Vagina (tissue), 2 donors: ENCODE data around the gene FATE1. TPM values are rescaled to one million over a fixed set of nuclear protein-coding genes. Genes with fewer than 3 reads are reported as not detected.

Experiments used
- DNase-seq, 2 donors: peaks; one replicate each; pipeline ENCODE4 v3.0.0-alpha.2; 2017; ENCODE audit errors: extremely low spot score in 2 of 2
- H3K27ac ChIP-seq: fragments of 200-600 bp; sonication (generic); one replicate; pipeline ENCODE4 v1.5.1; 2019
- H3K27me3 ChIP-seq: fragments of 200-600 bp; sonication (generic); one replicate; pipeline ENCODE4 v1.5.1; 2019
- H3K36me3 ChIP-seq, 2 donors: fragments of 200-600 bp; sonication (generic); one replicate each; pipeline ENCODE4 v1.5.1; 2017 to 2019
- H3K4me1 ChIP-seq: fragments of 200-600 bp; sonication (generic); one replicate; pipeline ENCODE4 v1.5.1; 2019
- H3K4me3 ChIP-seq, 2 donors: fragments of 200-600 bp; sonication (generic); 1 replicate in 1 of 2; 2 replicates in 1 of 2; pipeline ENCODE4 v1.5.1; 2016 to 2019
- H3K9me3 ChIP-seq: fragments of 200-600 bp; sonication (generic); one replicate; pipeline ENCODE4 v1.5.1; 2019
- POLR2A ChIP-seq, 2 donors: fragments of 450-650 bp; IDR thresholded peaks; one replicate each; pipeline ENCODE4 v1.6.1; 2017; ENCODE audit warnings: antibody characterized with exemption in 2 of 2, mild to moderate bottlenecking in 2 of 2, moderate library complexity in 2 of 2
- POLR2AphosphoS5 ChIP-seq, 2 donors: sonication (generic); formaldehyde crosslinking; IDR thresholded peaks; one replicate each; pipeline ENCODE4 v1.9.0; 2017; ENCODE audit warnings: antibody characterized with exemption in 2 of 2, mild to moderate bottlenecking in 2 of 2, low read depth in 1 of 2; ENCODE audit not compliant: insufficient read depth in 1 of 2
- intact Hi-C: fragments of 100-400 bp; cut with DNase I; formaldehyde crosslinking; loops from one replicate; pipeline ENCODE4 v1.15.1; 2023
- total RNA-seq: library from RNA; depleted of rRNA; stranded (reverse); fragments of >200 nt; gene quantifications from one replicate; pipeline ENCODE4 v1.2.3, GENCODE V29; 2016
- TF ChIP-seq, protein P1 (sequence below), 3 experiments: fragments of 450-650 bp in 2 of 3; fragments of 200-600 bp in 1 of 3; sonication (generic) in 1 of 3; IDR thresholded peaks; one replicate each; pipeline ENCODE4 v1.5.1; 2017 to 2019; ENCODE audit warnings: antibody characterized with exemption in 3 of 3, mild to moderate bottlenecking in 2 of 3, moderate library complexity in 2 of 3

Gene FATE1
- total RNA-seq, 1 donor from 2014 or later, result not detected

GRCh38 chrX:151754047-151754429 is 38.2 kb downstream of the FATE1 start:
- TF ChIP-seq POLR2A (IDR thresholded peaks at IDR 0.05) (no peak), POLR2AphosphoS5 (IDR thresholded peaks at IDR 0.05; ENCODE audit: insufficient read depth in 1 of 2, low read depth in 1 of 2) (no peak)
- TF ChIP-seq, protein P1, sequence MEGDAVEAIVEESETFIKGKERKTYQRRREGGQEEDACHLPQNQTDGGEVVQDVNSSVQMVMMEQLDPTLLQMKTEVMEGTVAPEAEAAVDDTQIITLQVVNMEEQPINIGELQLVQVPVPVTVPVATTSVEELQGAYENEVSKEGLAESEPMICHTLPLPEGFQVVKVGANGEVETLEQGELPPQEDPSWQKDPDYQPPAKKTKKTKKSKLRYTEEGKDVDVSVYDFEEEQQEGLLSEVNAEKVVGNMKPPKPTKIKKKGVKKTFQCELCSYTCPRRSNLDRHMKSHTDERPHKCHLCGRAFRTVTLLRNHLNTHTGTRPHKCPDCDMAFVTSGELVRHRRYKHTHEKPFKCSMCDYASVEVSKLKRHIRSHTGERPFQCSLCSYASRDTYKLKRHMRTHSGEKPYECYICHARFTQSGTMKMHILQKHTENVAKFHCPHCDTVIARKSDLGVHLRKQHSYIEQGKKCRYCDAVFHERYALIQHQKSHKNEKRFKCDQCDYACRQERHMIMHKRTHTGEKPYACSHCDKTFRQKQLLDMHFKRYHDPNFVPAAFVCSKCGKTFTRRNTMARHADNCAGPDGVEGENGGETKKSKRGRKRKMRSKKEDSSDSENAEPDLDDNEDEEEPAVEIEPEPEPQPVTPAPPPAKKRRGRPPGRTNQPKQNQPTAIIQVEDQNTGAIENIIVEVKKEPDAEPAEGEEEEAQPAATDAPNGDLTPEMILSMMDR (IDR thresholded peaks at IDR 0.05), result no peak
- DNase-seq, result no peak
- intact Hi-C loops, result no loop called here
- no peak overlapping the region for H3K27ac ChIP-seq
- peaks cover 9% of the 10 kb centered on the region for H3K4me1 ChIP-seq
- no peaks in the 10 kb centered on the region for H3K27me3 ChIP-seq
- no peaks in the 10 kb centered on the region for H3K36me3 ChIP-seq
- no peak overlapping the region for H3K4me3 ChIP-seq
- no peaks in the 10 kb centered on the region for H3K9me3 ChIP-seq

GRCh38 chrX:151754641-151755215 is 38.9 kb downstream of the FATE1 start:
- Histone ChIP-seq H3K9me3 (no peaks in the 10 kb centered on the region), H3K27ac (no peak overlapping the region), H3K36me3 (no peaks in the 10 kb centered on the region), H3K4me3 (no peak overlapping the region), H3K27me3 (no peaks in the 10 kb centered on the region), H3K4me1 (peaks cover 9% of the 10 kb centered on the region)
- no peak for DNase-seq
- intact Hi-C loops, result loop anchor here (5.0 kb wide), 1 partner anchor 878 kb away; no protein-coding TSS in a partner anchor
- TF ChIP-seq POLR2AphosphoS5 (IDR thresholded peaks at IDR 0.05; ENCODE audit: insufficient read depth in 1 of 2, low read depth in 1 of 2) (no peak), POLR2A (IDR thresholded peaks at IDR 0.05) (no peak)

GRCh38 chrX:151759041-151759708 is 43.3 kb downstream of the FATE1 start:
- DNase-seq, result no peak
- Histone ChIP-seq H3K9me3 (no peaks in the 10 kb centered on the region), H3K4me3 (no peak overlapping the region), H3K27ac (no peak overlapping the region), H3K4me1 (peaks cover 2% of the 10 kb centered on the region), H3K36me3 (no peaks in the 10 kb centered on the region), H3K27me3 (no peaks in the 10 kb centered on the region)
- no peak for TF ChIP-seq POLR2AphosphoS5 (IDR thresholded peaks at IDR 0.05; ENCODE audit: insufficient read depth in 1 of 2, low read depth in 1 of 2)
- no peak for TF ChIP-seq POLR2A (IDR thresholded peaks at IDR 0.05)
- intact Hi-C loops, result loop anchor here (5.0 kb wide), 1 partner anchor 873 kb away; no protein-coding TSS in a partner anchor

DNA sequence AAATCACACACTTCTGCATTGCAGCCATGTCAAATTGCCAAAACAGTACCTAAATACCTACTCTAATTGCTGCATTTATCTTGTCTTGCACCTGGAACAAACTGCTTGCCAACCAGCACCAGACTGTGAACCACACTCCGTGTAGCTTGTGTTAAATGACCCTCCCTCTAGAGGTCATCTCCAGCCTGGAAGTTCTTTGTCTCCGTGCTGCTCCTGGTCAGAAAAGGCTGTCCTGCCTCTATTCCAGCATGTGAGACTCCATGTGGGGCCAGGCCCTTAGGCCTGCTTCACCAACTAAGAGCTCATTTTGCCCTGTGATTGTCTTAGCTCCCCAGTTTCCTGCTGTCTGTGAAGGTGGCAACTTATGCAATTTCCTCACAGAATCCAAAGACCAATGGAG is 47.0 kb downstream of the FATE1 start:
- Histone ChIP-seq H3K27me3 (no peaks in the 10 kb centered on the region), H3K27ac (no peak overlapping the region), H3K36me3 (no peaks in the 10 kb centered on the region), H3K4me3 (no peak overlapping the region), H3K4me1 (no peaks in the 10 kb centered on the region), H3K9me3 (no peaks in the 10 kb centered on the region)
- TF ChIP-seq, protein P1 (IDR thresholded peaks at IDR 0.05), result no peak
- TF ChIP-seq POLR2AphosphoS5 (IDR thresholded peaks at IDR 0.05; ENCODE audit: insufficient read depth in 1 of 2, low read depth in 1 of 2) (no peak), POLR2A (IDR thresholded peaks at IDR 0.05) (no peak)
- DNase-seq, result peak in 1 of 2 donors; percentile 81
- intact Hi-C loops, result no loop called here

DNA sequence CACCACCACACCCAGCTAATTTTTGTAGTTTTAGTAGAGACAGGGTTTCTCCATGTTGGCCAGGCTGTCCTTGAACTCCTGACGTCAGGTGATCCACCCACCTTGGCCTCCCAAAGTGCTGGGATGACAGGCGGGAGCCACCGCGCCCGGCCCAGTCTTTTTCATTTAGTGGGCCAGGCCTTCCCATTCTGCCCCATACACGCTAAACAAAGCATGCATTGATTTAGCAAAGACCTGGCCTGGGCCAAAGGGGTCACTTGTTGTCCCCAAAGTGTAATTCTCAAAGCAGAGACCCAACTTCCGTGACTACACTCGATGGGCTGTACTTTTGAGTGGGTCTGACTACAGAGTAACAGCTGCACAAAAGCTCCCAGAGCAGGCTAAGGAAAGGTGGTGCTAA is 47.9 kb downstream of the FATE1 start:
- DNase-seq, result peak in 1 of 2 donors; percentile 34
- TF ChIP-seq POLR2A (IDR thresholded peaks at IDR 0.05), result no peak
- TF ChIP-seq, protein P1 (IDR thresholded peaks at IDR 0.05), result no peak
- TF ChIP-seq POLR2AphosphoS5 (IDR thresholded peaks at IDR 0.05; ENCODE audit: insufficient read depth in 1 of 2, low read depth in 1 of 2), result no peak

DNA sequence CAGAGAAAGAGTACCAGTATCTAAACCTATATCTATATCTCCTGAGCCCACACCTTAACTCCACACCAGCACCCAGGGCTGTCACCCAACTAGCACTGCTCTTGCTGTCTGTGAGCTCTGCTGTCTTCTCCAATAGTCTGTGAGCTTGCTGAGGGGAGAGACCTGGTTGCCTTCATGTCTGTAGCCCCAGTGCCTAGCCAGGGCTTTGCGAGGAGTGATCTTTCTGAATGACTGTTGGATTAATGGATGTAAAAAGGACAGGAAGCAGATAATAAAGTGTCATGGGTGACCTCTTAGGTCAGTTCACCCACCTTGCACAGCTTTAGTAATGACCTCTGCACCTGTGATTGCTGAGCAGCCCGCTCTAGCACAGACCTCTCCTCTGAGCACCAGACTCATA is 49.2 kb downstream of the FATE1 start:
- TF ChIP-seq POLR2A (IDR thresholded peaks at IDR 0.05) (no peak), POLR2AphosphoS5 (IDR thresholded peaks at IDR 0.05; ENCODE audit: insufficient read depth in 1 of 2, low read depth in 1 of 2) (no peak)
- TF ChIP-seq, protein P1 (IDR thresholded peaks at IDR 0.05), result no peak
- H3K9me3 ChIP-seq, result no peaks in the 10 kb centered on the region
- H3K36me3 ChIP-seq, result no peaks in the 10 kb centered on the region
- H3K4me3 ChIP-seq, result no peak overlapping the region
- H3K27me3 ChIP-seq, result no peaks in the 10 kb centered on the region
- H3K4me1 ChIP-seq, result no peaks in the 10 kb centered on the region
- peak; percentile 58 to 79 for DNase-seq
- intact Hi-C loops, result no loop called here
- H3K27ac ChIP-seq, result no peak overlapping the region

More for the DNA sequence above, 47.9 kb downstream of the FATE1 start:
- Histone ChIP-seq H3K4me3 (no peak overlapping the region), H3K36me3 (no peaks in the 10 kb centered on the region), H3K9me3 (no peaks in the 10 kb centered on the region), H3K27me3 (no peaks in the 10 kb centered on the region), H3K4me1 (no peaks in the 10 kb centered on the region), H3K27ac (no peak overlapping the region)
- intact Hi-C loops, result no loop called here
